Mesodermal cell (in vitro differentiated cells): ENCODE measurements around the gene PPM1H.
"Not testable (repeated sequence)": the region's sequence is repeated elsewhere in the genome, so short reads cannot be mapped to it uniquely, and the experiment has no call there.

Experiments used
- H3K27ac ChIP-seq: 2 replicates; pipeline ENCODE4 v1.7.0; 2013; ENCODE audit warnings: mild to moderate bottlenecking, low read depth, low read length, moderate library complexity; ENCODE audit not compliant: severe bottlenecking
- H3K36me3 ChIP-seq: 2 replicates; pipeline ENCODE4 v1.7.1; 2013; ENCODE audit warnings: mild to moderate bottlenecking, low read length, moderate library complexity; ENCODE audit not compliant: control insufficient read depth, insufficient read depth
- H3K4me1 ChIP-seq: one replicate; pipeline ENCODE4 v1.7.1; 2013; ENCODE audit warnings: mild to moderate bottlenecking, low read length; ENCODE audit not compliant: insufficient read depth, control insufficient read depth, poor library complexity, severe bottlenecking
- H3K4me3 ChIP-seq: 2 replicates; pipeline ENCODE4 v1.7.0; 2013; ENCODE audit warnings: low read length, control low read depth, mild to moderate bottlenecking; ENCODE audit not compliant: insufficient read depth, poor library complexity, severe bottlenecking; ENCODE audit errors: extremely low read depth
- H3K9me3 ChIP-seq: 2 replicates; pipeline ENCODE4 v1.7.1; 2013; ENCODE audit warnings: mild to moderate bottlenecking, low read length, moderate library complexity; ENCODE audit not compliant: control insufficient read depth
- WGBS, 2 experiments: methylation state at CpG; one replicate each; pipeline ENCODE4 v1.1.5; 2013; ENCODE audit warnings: missing lambda C conversion rate in 2 of 2; ENCODE audit not compliant: insufficient coverage in 2 of 2; 5-methylcytosine and 5-hydroxymethylcytosine counted together

PPM1H gene

DNA sequence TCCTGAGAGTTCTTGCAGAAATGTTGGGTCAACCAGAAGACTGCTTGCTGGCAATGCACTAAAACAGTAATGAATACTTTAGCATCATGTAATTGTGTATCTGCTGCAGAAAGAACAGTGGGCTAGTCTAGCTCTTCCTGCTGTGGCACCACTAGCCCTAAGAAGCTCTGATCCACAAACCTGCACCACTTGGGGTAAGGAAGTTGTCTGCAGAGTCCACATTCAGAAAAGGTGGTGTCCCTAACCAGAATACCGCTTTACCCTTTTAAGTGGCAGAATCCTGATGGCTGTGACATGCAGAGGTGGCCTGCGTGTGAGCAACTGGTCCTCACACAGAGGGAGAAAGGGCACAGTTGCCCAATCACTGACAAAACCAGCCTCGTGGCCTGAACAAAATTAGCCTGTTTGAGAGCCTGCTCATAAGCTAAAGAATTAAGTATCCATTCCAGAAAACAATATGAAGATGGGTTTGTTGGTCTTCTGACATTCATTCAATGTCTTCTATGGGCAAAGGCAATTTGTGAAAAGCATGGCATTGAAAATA is 165.8 kb downstream of the PPM1H start:
- 87 to 94% methylated on average over 2 of the region's 3 CpGs for WGBS, 2 experiments
- Histone ChIP-seq H3K27ac (no peak overlapping the region), H3K4me1 (peaks cover 30% of the 10 kb centered on the region), H3K36me3 (no peaks in the 10 kb centered on the region), H3K4me3 (no peak overlapping the region), H3K9me3 (no peaks in the 10 kb centered on the region)

DNA sequence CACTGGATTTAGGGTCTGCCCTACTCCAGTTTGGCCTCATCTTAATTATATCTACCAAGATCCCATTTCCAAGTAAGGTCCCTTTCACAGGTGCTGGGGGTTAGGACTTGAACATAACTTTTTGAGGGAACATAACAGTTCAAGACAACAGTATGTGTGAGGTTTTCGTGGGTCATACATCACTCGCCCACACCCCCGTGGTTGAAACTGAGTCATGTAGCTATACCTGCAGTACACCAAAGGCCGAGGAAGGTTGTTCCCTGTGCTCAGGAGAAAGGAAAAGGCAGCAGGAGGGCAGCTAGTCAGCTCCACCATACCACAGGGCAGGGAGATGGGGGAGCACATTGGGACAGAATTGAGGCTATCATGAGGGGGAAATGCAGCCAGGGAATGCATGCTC is 167.0 kb downstream of the PPM1H start:
- peaks cover 30% of the 10 kb centered on the region for H3K4me1 ChIP-seq
- no peaks in the 10 kb centered on the region for H3K9me3 ChIP-seq
- no peaks in the 10 kb centered on the region for H3K36me3 ChIP-seq
- WGBS, 2 experiments = 93% methylated on average over 3 to 4 of the region's 4 CpGs
- H3K4me3 ChIP-seq = no peak overlapping the region
- no peak overlapping the region for H3K27ac ChIP-seq

DNA sequence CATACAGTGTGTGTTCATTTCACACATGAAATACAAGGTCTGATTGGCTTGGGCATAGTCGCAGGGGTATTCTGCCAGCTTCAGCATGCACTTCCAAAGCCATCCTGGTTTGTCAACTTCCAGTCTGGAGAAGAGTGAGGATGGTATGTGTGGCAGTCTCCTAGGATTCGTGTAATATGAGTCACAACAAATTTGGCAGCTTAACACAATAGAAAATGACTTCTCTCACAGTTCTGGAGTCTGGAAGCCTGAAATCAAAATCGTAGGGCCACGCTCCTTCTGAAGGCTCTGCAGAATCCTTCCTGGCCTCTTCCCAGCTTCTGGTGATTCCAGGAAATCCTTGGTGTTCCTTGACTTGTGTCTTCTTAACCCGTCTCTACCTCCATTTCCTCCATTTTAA is 167.5 kb downstream of the PPM1H start:
- Histone ChIP-seq H3K4me1 (peaks cover 28% of the 10 kb centered on the region), H3K9me3 (no peaks in the 10 kb centered on the region), H3K36me3 (no peaks in the 10 kb centered on the region), H3K4me3 (no peak overlapping the region), H3K27ac (no peak overlapping the region)
- 89 to 100% methylated on average over 3 to 4 of the region's 5 CpGs for WGBS, 2 experiments

DNA sequence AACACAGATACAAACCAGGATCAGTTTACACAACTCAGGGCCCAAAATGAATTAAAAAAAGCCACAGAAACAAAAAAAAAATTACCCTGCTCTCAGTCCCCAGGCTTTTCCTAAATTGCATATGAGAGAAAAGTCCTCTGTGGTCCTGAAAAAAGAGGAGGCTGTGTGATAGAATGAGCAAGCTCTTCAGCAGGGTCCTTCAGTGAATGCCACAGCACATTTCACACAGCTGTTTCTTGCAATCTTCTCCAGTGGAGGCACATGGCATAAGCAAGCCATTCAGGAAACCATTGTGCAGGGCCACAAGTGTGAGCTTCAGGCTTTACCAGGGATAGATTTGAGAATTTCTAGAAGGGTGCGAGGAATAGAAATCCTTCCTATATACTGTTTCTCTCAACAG is 168.5 kb downstream of the PPM1H start:
- H3K27ac ChIP-seq = no peak overlapping the region
- no peaks in the 10 kb centered on the region for H3K36me3 ChIP-seq
- WGBS, 2 experiments = no CpG with 5 or more reads among the region's 1 CpG
- H3K9me3 ChIP-seq = no peaks in the 10 kb centered on the region
- no peak overlapping the region for H3K4me3 ChIP-seq
- peaks cover 19% of the 10 kb centered on the region for H3K4me1 ChIP-seq

DNA sequence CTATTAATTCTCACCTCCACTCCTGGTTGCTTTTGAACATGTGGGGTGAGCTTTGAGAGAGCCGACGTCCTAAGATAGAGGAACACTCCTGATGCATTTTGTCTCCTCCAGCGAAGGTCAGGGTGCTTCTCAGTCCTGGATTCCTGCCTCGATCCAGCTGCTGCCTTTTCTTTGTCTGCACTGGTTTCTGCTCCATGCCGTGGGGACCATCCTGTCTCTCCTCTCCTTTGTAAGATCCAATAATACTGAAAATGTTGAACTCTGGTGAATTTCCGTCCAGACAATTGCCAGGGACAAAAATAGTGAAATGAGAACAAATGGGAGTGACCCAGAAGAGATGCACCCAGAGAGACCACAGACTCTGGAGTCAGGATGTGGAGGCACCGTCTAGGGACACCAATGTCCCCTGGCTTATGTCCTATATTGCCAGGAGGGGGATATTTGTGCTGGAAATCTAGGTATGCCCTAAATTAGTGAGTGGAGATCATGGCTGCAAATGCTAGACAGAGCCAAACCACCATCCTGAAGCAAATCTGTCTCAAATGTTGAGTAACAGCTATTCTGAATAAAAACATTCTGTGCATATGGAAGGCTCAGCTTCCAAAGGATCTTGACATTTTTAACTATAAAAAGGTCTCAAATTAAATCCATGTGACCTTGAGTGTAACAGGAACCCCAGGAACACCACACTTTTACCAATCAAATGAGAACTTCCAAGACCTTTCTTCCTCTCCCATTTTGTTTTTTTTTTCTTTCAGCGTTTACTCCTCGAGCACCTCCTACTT is 170.9 kb downstream of the PPM1H start:
- Histone ChIP-seq H3K4me3 (no peak overlapping the region), H3K36me3 (no peaks in the 10 kb centered on the region), H3K4me1 (peaks cover 22% of the 10 kb centered on the region), H3K9me3 (peaks cover 4% of the 10 kb centered on the region), H3K27ac (no peak overlapping the region)
- WGBS, 2 experiments = 78 to 80% methylated on average over 7 to 9 of the region's 9 CpGs

DNA sequence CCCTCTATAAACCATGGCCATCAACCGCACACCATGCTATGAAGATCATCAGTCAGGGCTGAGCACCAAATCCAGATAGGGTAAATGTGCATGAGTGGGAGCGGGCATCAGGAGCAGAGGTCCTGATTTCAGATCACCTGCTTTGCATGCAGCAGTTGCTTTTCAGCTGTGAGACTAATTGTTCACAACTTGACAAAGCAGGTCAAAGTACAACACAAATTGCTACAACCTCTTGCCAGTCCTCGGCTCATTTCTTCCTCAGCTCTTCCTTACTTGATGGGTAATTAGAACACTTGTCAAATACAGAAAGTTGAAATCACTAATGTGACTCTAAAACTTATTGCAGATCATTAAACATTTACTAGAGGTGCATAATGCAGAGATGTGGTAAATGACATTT is 171.6 kb downstream of the PPM1H start:
- H3K4me1 ChIP-seq = peaks cover 22% of the 10 kb centered on the region
- no peak overlapping the region for H3K27ac ChIP-seq
- H3K4me3 ChIP-seq = no peak overlapping the region
- WGBS, 2 experiments = 85 to 94% methylated on average over 2 of the region's 3 CpGs
- no peaks in the 10 kb centered on the region for H3K36me3 ChIP-seq
- peaks cover 5% of the 10 kb centered on the region for H3K9me3 ChIP-seq

DNA sequence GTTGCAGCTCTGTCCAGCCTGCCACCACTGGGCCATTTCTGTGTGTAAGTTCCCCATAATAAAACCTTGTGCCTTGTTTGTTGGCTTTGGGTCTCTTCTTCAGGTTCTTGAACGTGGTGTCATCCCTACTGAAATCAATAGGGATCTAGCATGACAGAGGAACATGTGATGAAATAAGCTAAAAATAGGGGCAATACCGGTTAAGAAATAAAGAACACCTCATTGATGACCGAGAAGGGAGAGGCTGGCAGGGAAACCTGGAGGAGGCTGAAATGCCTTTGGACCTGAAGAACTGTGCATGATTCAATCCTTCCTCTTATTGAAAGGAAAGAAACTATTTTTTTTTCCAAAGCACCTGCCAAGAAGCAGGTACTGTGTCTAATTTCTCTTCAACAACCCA is 172.3 kb downstream of the PPM1H start:
- 93 to 100% methylated on average over 2 of the region's 3 CpGs for WGBS, 2 experiments
- no peak overlapping the region for H3K4me3 ChIP-seq
- H3K36me3 ChIP-seq = no peaks in the 10 kb centered on the region
- H3K9me3 ChIP-seq = peaks cover 5% of the 10 kb centered on the region
- peaks cover 16% of the 10 kb centered on the region for H3K4me1 ChIP-seq
- no peak overlapping the region for H3K27ac ChIP-seq

DNA sequence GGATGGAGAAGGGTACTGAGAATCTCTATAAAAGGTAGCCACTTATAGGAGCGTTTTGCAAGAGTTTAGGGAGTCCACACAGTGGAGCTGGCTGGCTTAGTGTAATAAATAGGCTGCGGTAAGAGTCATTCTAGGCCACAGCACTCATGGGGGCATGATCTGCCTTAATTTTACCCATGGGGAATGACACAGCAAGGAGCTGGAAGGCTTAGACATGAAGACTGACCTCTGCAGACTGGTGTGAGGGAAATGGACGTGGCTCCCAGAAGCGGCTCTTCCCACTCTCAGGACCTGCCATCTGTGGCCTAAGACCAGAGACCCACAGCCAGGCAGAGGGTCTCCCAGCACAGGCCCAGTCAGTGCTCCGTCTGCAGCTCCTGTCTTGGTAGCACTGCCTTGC is 173.3 kb downstream of the PPM1H start:
- Histone ChIP-seq H3K36me3 (no peaks in the 10 kb centered on the region), H3K4me3 (no peak overlapping the region), H3K9me3 (peaks cover 5% of the 10 kb centered on the region), H3K4me1 (peaks cover 12% of the 10 kb centered on the region), H3K27ac (no peak overlapping the region)
- WGBS, 2 experiments = 87 to 88% methylated on average over 5 of the region's 5 CpGs

DNA sequence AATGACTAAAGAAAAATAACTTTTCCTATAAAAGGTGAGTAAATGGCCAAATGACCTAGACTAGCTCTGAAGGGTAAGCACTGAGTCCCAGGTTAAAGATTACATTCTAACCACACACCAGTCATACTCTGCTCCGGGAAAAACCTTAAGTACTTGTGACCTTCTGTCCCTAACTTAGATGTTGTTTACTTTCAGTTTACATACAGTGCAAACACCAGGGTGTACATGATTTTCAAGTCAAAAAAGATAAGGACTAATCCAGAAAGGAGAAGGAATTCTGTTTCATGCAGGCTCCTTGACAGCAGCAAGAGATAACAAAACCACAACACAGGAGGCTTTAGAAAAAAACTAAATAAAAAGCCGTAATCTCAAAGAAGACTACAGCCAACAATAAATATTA is 174.2 kb downstream of the PPM1H start:
- Histone ChIP-seq H3K9me3 (peaks cover 5% of the 10 kb centered on the region), H3K36me3 (no peaks in the 10 kb centered on the region), H3K4me1 (peaks cover 12% of the 10 kb centered on the region), H3K27ac (no peak overlapping the region), H3K4me3 (no peak overlapping the region)
- no CpG with 5 or more reads among the region's 2 CpGs for WGBS, 2 experiments

DNA sequence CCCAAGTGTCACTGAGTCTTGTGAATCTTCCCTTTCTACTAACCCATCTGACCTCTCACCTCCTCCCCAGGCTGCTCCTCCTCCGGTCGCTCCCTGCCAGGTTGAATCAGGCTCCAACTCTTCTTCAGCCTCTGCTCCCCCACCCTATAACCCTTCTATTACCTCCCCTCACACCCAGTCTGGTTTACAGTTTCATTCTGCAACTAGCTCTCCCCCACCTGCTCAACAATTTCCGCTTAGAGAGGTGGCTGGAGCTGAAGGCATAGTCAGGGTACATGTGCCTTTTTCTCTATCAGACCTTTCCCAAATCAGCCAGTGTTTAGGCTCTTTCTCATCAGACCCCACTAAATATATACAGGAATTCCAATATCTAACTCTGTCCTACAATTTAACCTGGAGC is 174.6 kb downstream of the PPM1H start:
- peaks cover 12% of the 10 kb centered on the region for H3K4me1 ChIP-seq
- not testable (repeated sequence) for H3K9me3 ChIP-seq, H3K4me3 ChIP-seq, H3K36me3 ChIP-seq, H3K27ac ChIP-seq
- WGBS, 2 experiments = 62 to 95% methylated on average over 2 of the region's 3 CpGs

DNA sequence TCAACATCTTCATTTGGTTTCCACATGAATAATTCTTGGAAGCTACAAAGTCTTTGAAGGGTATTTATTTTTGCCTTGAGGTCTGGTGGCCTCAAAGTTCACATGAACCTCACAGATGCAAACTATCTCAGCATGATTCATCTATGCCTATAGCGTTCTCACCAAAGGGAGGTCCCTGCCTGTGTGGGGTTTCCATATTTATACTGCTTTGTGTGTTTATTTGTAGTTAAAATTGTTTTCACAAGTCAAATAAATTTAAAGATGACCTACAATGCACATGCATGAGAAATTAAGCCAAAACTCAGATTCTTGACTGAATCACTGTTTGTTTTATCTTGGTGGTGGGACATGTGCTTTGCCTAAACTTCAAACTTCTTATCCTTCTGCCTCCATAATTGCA is 176.7 kb downstream of the PPM1H start:
- WGBS, 2 experiments = no CpG with 5 or more reads among the region's 1 CpG
- Histone ChIP-seq H3K4me3 (no peak overlapping the region), H3K4me1 (peaks cover 12% of the 10 kb centered on the region), H3K9me3 (peaks cover 5% of the 10 kb centered on the region), H3K27ac (no peak overlapping the region), H3K36me3 (no peaks in the 10 kb centered on the region)
